Panc1 (cell line): ENCODE measurements around the gene ARL14EPL. TPM values are rescaled to one million over a fixed set of nuclear protein-coding genes. Genes with fewer than 3 reads are reported as not detected.

Experiments
- ATAC-seq: fragments of 200-7000 bp; cut with Tn5 transposase; 2 replicates; pipeline ENCODE4 v1.9.1; 2020; ENCODE audit warnings: mild to moderate bottlenecking, moderate library complexity
- BruUV-seq: library from RNA; stranded (reverse); fragments of 400-500 nt; replicated peaks from 2 replicates; lab custom pipeline; 2021; lab: Mats Ljungman, UMichigan
- CTCF ChIA-PET: fragments of 300-600 bp; sonication (Branson Sonifier 250); formaldehyde crosslinking; loops from one replicate; lab custom pipeline; 2022; ENCODE audit warnings: antibody characterized with exemption; lab: Charles Lee
- POLR2A ChIA-PET: fragments of 300-600 bp; sonication (Branson Sonifier 250); formaldehyde crosslinking; loops from one replicate; lab custom pipeline; 2022; ENCODE audit warnings: antibody characterized with exemption; lab: Charles Lee
- DNase-seq: peaks from one replicate; pipeline ENCODE4 v3.0.0-alpha.2; 2010; ENCODE audit warnings: low read depth, low spot score
- H3K27ac ChIP-seq: 2 replicates; pipeline ENCODE4 v1.5.1; 2011; ENCODE audit warnings: mild to moderate bottlenecking, low read length, inconsistent platforms
- H3K27me3 ChIP-seq: fragments of 200-500 bp; sonication (Bioruptor generic); 2 replicates; pipeline ENCODE4 v1.6.0; 2014; ENCODE audit warnings: low read length, inconsistent platforms; ENCODE audit not compliant: control insufficient read depth, insufficient read depth
- H3K36me3 ChIP-seq: fragments of 200-500 bp; sonication (Bioruptor generic); 2 replicates; pipeline ENCODE4 v1.5.1; 2014; ENCODE audit warnings: inconsistent platforms, mild to moderate bottlenecking, low read length, moderate library complexity; ENCODE audit not compliant: control insufficient read depth, insufficient read depth
- H3K4me1 ChIP-seq: 2 replicates; pipeline ENCODE4 v1.5.1; 2011; ENCODE audit warnings: inconsistent platforms, mild to moderate bottlenecking, low read length, moderate library complexity; ENCODE audit not compliant: control insufficient read depth, insufficient read depth
- H3K4me3 ChIP-seq, 2 experiments: 2 replicates each; pipeline ENCODE4 v1.5.1; 2011 to 2012; ENCODE audit warnings: low read depth in 2 of 2, low read length in 2 of 2, mild to moderate bottlenecking in 2 of 2, inconsistent platforms in 1 of 2, moderate library complexity in 1 of 2
- H3K9me3 ChIP-seq: fragments of 200-500 bp; sonication (Bioruptor generic); 2 replicates; pipeline ENCODE4 v1.5.1; 2014; ENCODE audit warnings: low read depth, mild to moderate bottlenecking, inconsistent platforms, low read length, moderate library complexity; ENCODE audit not compliant: control insufficient read depth, insufficient read depth
- CTCF ChIP-seq: fragments of 450-650 bp; IDR thresholded peaks from 2 replicates; pipeline ENCODE4 v1.5.1; 2017; ENCODE audit warnings: mild to moderate bottlenecking
- POLR2AphosphoS5 ChIP-seq: IDR thresholded peaks from 2 replicates; pipeline ENCODE4 v1.6.1; 2012; ENCODE audit warnings: mild to moderate bottlenecking, low read depth, low read length, moderate library complexity
- REST ChIP-seq, 2 experiments: IDR thresholded peaks; 2 replicates each; pipeline ENCODE4 v1.6.1; 2011 to 2012; ENCODE audit warnings: low read depth in 2 of 2, control low read depth in 1 of 2, low read length in 1 of 2, mild to moderate bottlenecking in 1 of 2, moderate library complexity in 1 of 2; ENCODE audit not compliant: insufficient read depth in 1 of 2
- SIN3A ChIP-seq: IDR thresholded peaks from 2 replicates; pipeline ENCODE4 v1.6.1; 2012; ENCODE audit warnings: low read depth, mild to moderate bottlenecking, low read length, moderate library complexity, borderline replicate concordance; ENCODE audit not compliant: insufficient read depth
- TCF7L2 ChIP-seq: IDR thresholded peaks from 2 replicates; pipeline ENCODE4 v1.6.1; 2011; ENCODE audit warnings: mild to moderate bottlenecking, low read depth, low read length, inconsistent platforms
- in situ Hi-C: cut with HindIII; loops from 2 replicates; pipeline ENCODE4 v1.10.0; 2016; ENCODE audit warnings: low sequenced_read_pairs, low pct_unique_long_range_greater_than_20kb
- intact Hi-C: fragments of 100-400 bp; cut with micrococcal nuclease; formaldehyde crosslinking; loops from one replicate; pipeline ENCODE4 v1.10.0; 2022; ENCODE audit not compliant: unreplicated experiment
- total RNA-seq: library from RNA; stranded (reverse); gene quantifications from one replicate; pipeline ENCODE4 v1.2.1, GENCODE V29; 2021; ENCODE audit not compliant: unreplicated experiment

Gene ARL14EPL
- total RNA-seq, 1 experiment from 2014 or later: not detected

GRCh38 chr5:115992848-115993350 lies 39.4 kb upstream of the ARL14EPL start:
- DNase-seq: no peak
- no peaks in the 10 kb centered on the region for H3K9me3 ChIP-seq
- H3K27me3 ChIP-seq: peaks cover 3% of the 10 kb centered on the region; the same call in 1 of the 2 replicates
- no peak for TF ChIP-seq SIN3A
- TF ChIP-seq CTCF: no peak
- TF ChIP-seq REST (IDR thresholded peaks at IDR 0.05; ENCODE audit: insufficient read depth in 1 of 2, low read depth in 2 of 2, low read length in 1 of 2): no peak
- no peak for TF ChIP-seq POLR2AphosphoS5
- TF ChIP-seq TCF7L2: no peak
- no TSS peak for BruUV-seq
- no peak for ATAC-seq
- ChIA-PET CTCF (no interaction called here), POLR2A (no interaction called here)
- in situ Hi-C loops: no loop called here
- no peaks in the 10 kb centered on the region for H3K4me1 ChIP-seq
- H3K4me3 ChIP-seq: no peak overlapping the region
- no peaks in the 10 kb centered on the region for H3K36me3 ChIP-seq
- no peak overlapping the region for H3K27ac ChIP-seq
- intact Hi-C loops: no loop called here

GRCh38 chr5:115995351-115995750 lies 36.9 kb upstream of the ARL14EPL start:
- intact Hi-C loops (no loop called here), in situ Hi-C loops (no loop called here)
- no peak overlapping the region for H3K4me3 ChIP-seq
- ChIA-PET CTCF (no interaction called here), POLR2A (no interaction called here)
- no peaks in the 10 kb centered on the region for H3K36me3 ChIP-seq
- ATAC-seq (no peak), DNase-seq (no peak)
- H3K27me3 ChIP-seq: peaks cover 3% of the 10 kb centered on the region; the same call in 1 of the 2 replicates
- BruUV-seq: no TSS peak
- TF ChIP-seq TCF7L2 (no peak), POLR2AphosphoS5 (no peak), SIN3A (no peak), CTCF (no peak), REST (IDR thresholded peaks at IDR 0.05; ENCODE audit: insufficient read depth in 1 of 2, low read depth in 2 of 2, low read length in 1 of 2) (no peak)
- no peaks in the 10 kb centered on the region for H3K9me3 ChIP-seq
- no peaks in the 10 kb centered on the region for H3K4me1 ChIP-seq
- H3K27ac ChIP-seq: no peak overlapping the region
